Lower lobe of right lung (tissue), 2 donors: Measurements from ENCODE around the gene ACAP2. TPM values are rescaled to one million over a fixed set of nuclear protein-coding genes. Genes with fewer than 3 reads are reported as not detected.
A peak's percentile ranks its signal among the peaks of the same experiment; 100 is the strongest.

Experiments used
- ATAC-seq, 2 donors: fragments of 200-7000 bp; cut with Tn5 transposase; one replicate each; pipeline ENCODE4 v1.9.1; 2020 to 2022; ENCODE audit warnings: mild to moderate bottlenecking in 2 of 2, moderate library complexity in 2 of 2
- DNase-seq: peaks from one replicate; pipeline ENCODE4 v3.0.0-alpha.2; 2020
- H3K27ac ChIP-seq: fragments of 200-600 bp; one replicate; pipeline ENCODE4 v1.8.0; 2022
- H3K27me3 ChIP-seq: fragments of 200-600 bp; one replicate; pipeline ENCODE4 v1.8.0; 2022; ENCODE audit warnings: low read depth
- H3K36me3 ChIP-seq: fragments of 200-600 bp; one replicate; pipeline ENCODE4 v1.8.0; 2022; ENCODE audit warnings: mild to moderate bottlenecking
- H3K4me1 ChIP-seq: fragments of 200-600 bp; one replicate; pipeline ENCODE4 v1.8.0; 2022
- H3K4me3 ChIP-seq: fragments of 200-600 bp; one replicate; pipeline ENCODE4 v1.8.0; 2022; ENCODE audit warnings: mild to moderate bottlenecking
- H3K9me3 ChIP-seq: fragments of 200-600 bp; one replicate; pipeline ENCODE4 v1.8.0; 2022
- CTCF ChIP-seq: fragments of 200-600 bp; IDR thresholded peaks from one replicate; pipeline ENCODE4 v1.8.0; 2022; ENCODE audit warnings: antibody characterized with exemption, mild to moderate bottlenecking
- intact Hi-C: fragments of 100-400 bp; cut with DNase I; formaldehyde crosslinking; loops from one replicate; pipeline ENCODE4 v1.11.0; 2022
- total RNA-seq: library from RNA; stranded (reverse); fragmentation: NEBNext Ultra II Directional; extraction: Animal tissue kit (Norgen Biotek cat#: 25700); gene quantifications from one replicate; pipeline ENCODE4 v1.2.1, GENCODE V29; 2021
- donor health status: DM: no; HTN: yes; CAD: no; lungs with severe emphysema.

ACAP2 gene
- total RNA-seq, 1 donor from 2014 or later = 68.9 TPM

- no peaks in the 10 kb centered on the region for H3K9me3 ChIP-seq
- H3K36me3 ChIP-seq = no peaks in the 10 kb centered on the region
- no peak overlapping the region for H3K27ac ChIP-seq
- H3K27me3 ChIP-seq = no peaks in the 10 kb centered on the region
- H3K4me3 ChIP-seq = no peak overlapping the region
- ATAC-seq (no peak), DNase-seq (peak; percentile 16)
- no peak for TF ChIP-seq CTCF
- intact Hi-C loops = no loop called here
- no peaks in the 10 kb centered on the region for H3K4me1 ChIP-seq
Observed at GRCh38 chr3:195249057-195249770, 193.6 kb downstream of the ACAP2 start.

GRCh38 chr3:195248281-195248680, 194.5 kb downstream of the ACAP2 start:
- TF ChIP-seq CTCF = no peak
- Histone ChIP-seq H3K27ac (no peak overlapping the region), H3K9me3 (no peaks in the 10 kb centered on the region), H3K4me3 (no peak overlapping the region), H3K27me3 (no peaks in the 10 kb centered on the region), H3K36me3 (no peaks in the 10 kb centered on the region), H3K4me1 (no peaks in the 10 kb centered on the region)
- DNase-seq (no peak), ATAC-seq (no peak)
- intact Hi-C loops = no loop called here

- TF ChIP-seq CTCF = no peak
- H3K4me1 ChIP-seq = no peaks in the 10 kb centered on the region
- H3K9me3 ChIP-seq = no peaks in the 10 kb centered on the region
- H3K36me3 ChIP-seq = no peaks in the 10 kb centered on the region
- ATAC-seq (no peak), DNase-seq (peak; percentile 24)
- intact Hi-C loops = no loop called here
- no peak overlapping the region for H3K4me3 ChIP-seq
- H3K27ac ChIP-seq = no peak overlapping the region
- no peaks in the 10 kb centered on the region for H3K27me3 ChIP-seq
Observed at GRCh38 chr3:195247863-195248189, 195.0 kb downstream of the ACAP2 start.

- H3K27me3 ChIP-seq = no peaks in the 10 kb centered on the region
- no peak overlapping the region for H3K27ac ChIP-seq
- H3K4me1 ChIP-seq = no peaks in the 10 kb centered on the region
- intact Hi-C loops = no loop called here
- no peaks in the 10 kb centered on the region for H3K9me3 ChIP-seq
- ATAC-seq (no peak), DNase-seq (peak; percentile 21)
- no peak overlapping the region for H3K4me3 ChIP-seq
- no peaks in the 10 kb centered on the region for H3K36me3 ChIP-seq
- no peak for TF ChIP-seq CTCF
Observed at GRCh38 chr3:195247086-195247862, 195.5 kb downstream of the ACAP2 start.

GRCh38 chr3:195246581-195246995, 196.2 kb downstream of the ACAP2 start:
- H3K36me3 ChIP-seq = no peaks in the 10 kb centered on the region
- no peak for TF ChIP-seq CTCF

More at GRCh38 chr3:195246581-195246995, 196.2 kb downstream of the ACAP2 start:
- Histone ChIP-seq H3K4me1 (no peaks in the 10 kb centered on the region), H3K9me3 (no peaks in the 10 kb centered on the region), H3K27me3 (no peaks in the 10 kb centered on the region), H3K27ac (no peak overlapping the region), H3K4me3 (no peak overlapping the region)
- intact Hi-C loops = no loop called here
- peak; percentile 11 for DNase-seq
- ATAC-seq = no peak
